NCI-H146 treated with DMSO at 0.1 percent for 48 hours (cell line): ENCODE measurements around the gene PKHD1.

ENCODE experiments used
- DNase-seq: peaks from one replicate; lab custom pipeline; 2025; ENCODE audit not compliant: unreplicated experiment; lab: John Stamatoyannopoulos, UW

PKHD1 gene

DNA sequence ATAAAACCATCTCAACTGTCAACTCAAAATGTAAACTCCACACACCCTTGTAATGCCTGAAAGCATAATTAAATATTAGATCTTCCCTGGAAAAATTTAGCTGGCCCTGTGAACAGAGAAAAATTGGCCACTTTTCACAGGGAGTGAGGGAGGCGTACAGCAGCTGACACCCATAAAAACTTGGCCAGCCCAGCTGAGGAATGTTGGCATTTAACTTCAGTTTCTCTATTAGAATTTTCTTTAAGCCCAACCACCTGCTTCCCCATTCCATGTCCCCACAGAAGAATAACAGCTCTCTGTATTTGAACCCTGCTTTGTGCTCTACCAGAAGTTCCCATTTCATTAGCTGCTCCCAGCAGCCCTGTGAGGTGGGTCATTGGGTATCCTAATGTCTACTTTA lies 41.0 kb downstream of the PKHD1 start:
- DNase-seq, result no peak

DNA sequence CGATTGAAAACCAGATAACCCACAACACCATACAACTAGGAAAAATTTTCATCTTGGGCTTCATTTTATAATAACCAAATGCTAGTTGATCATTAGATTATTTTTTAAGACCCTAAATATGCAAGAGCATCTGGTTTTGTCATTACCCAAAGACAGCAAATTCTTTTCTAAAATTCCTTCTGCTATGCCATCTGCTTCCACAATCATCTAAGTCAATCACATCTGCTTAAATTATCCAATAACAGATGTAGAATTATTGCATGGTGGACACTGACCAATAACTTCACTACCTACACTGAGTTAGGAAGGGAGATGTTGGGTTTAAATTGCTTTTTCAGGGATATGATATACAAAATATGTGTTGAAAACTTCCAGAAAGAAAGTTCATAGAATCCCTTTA lies 41.9 kb downstream of the PKHD1 start:
- DNase-seq, result no peak

DNA sequence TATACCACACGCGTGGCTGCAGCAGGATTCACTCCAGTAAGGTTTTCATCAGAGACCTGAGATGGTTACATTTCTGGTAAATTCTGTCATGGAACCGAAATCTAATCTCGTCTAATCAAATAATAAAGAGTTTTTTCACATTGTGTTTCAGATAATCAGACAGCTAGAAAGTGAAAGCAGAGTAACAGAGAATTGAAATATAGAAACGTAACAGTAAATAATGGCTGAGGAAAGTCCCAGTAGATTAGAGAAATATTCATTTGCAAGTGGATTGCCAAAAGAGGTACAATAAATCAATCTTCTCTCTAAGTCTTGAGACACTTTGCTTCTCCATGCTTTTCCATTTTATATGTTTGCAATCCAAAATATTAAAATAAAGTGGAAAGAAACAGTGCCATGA lies 42.4 kb downstream of the PKHD1 start:
- DNase-seq, result no peak

DNA sequence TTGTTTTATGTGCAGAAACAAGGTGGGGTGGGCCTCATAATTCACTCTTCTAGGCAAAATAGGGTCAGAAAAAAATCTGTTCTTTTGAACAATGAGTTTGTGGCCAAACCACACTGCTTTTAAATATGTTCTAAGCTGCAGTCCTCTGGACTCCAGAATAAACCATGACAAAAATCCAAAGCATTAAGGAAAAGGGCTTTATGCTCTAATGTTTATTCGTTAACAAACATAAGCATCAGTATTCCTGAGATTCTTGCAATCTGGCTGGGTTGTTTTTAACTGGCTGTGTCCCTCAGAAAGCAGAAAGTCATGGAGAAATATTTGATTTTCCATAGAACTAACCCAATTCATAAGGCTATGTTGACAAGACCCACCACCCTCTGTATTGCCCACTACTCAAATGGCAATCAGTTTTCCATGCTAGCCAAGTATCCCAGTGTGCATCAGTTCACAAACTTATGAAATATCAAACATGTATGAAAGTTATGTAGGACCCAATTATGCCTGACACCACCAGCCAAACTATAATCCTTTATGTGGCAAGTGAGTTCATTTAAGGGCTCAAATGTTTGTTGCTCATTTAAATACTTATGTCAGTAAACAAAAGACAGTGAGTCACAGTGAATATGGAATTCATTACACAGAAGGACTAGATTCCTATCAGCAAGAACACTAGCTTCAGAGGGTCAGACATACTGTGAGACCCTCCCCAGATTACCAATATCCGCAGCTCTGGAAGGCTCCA lies 45.1 kb downstream of the PKHD1 start:
- DNase-seq, result no peak

DNA sequence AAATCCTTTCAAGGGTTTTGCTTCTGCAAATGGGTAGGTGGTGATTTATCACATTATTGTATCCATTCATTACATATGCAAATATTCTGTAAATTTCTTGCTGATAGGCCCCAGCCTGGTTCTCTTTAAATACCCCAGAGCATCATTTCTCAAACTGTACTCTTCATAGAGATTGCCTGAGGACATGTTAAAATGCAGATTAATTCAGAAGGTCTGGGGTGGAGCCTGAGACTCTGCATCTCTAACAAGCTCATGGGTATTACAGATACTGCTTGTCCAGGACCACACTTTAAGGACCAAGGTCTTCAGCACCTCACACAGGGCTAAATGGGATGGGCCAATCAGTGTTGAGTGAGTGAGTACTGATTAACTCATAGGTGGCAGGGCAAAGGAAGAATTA lies 46.3 kb downstream of the PKHD1 start:
- no peak for DNase-seq

DNA sequence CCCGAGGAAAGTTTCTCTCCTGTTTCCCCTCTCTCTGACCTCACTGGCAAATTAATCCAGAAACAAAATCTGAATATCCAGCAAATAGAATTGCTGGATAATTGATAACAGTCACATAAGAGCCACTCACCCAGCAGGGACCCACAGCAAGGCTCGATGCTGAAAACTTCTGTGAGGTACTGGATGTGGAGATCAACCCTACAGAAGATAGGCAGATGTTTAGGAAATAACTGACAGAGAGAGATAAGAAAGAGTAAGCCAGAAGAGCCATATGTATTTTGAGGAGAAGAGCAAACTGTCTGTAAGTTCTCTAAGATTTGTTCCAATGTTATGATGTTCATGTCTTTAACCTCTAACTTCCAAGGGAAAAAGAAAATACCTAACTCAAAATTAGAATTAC lies 59.7 kb downstream of the PKHD1 start:
- no peak for DNase-seq

DNA sequence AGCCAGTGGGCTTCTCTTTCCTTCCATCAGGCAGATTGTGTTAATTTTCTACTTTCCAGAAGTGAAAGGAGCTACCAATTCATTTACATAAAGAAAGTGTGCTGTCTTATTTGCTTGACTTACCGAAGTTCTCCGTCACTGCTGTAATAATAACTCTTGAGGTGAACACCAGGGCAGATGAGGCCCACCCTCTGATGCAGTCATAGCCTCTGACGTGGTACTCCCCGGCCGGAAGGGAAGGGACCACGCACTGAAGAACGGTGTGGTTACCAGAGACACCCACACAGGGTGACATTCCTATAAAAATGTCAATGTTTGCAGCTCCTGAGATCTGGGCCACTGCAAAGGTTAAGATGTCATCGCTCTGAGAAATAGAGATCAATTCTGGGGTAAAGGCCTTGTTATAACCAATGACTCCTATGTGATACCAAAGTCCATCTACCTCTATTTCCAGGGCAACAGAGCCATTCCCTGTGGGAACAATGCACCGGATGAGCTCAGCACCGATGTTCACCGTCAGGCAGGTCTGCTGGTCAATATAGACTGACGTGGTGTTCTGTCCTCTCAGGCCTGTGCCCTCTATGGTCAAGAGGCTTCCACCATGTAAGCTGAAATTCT lies 62.9 kb downstream of the PKHD1 start:
- no peak for DNase-seq

DNA sequence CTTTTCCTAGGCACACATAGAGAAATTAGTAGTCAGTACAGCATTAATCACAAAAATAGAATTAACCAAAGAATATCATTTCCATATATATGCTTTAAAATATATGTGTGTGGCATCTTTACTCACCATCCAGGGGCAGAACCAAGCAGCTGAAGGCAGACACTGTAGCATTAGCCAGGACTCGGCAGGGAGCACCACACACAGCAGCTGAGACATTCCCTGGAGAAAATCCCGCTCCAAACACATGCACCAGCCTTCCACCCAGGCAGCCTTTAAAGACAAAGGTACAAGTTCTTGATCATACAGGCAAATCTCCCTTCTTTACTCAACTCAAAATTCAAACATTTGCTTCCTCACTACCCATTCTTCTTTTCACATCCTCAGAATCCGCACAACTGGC lies 64.7 kb downstream of the PKHD1 start:
- DNase-seq, result no peak

DNA sequence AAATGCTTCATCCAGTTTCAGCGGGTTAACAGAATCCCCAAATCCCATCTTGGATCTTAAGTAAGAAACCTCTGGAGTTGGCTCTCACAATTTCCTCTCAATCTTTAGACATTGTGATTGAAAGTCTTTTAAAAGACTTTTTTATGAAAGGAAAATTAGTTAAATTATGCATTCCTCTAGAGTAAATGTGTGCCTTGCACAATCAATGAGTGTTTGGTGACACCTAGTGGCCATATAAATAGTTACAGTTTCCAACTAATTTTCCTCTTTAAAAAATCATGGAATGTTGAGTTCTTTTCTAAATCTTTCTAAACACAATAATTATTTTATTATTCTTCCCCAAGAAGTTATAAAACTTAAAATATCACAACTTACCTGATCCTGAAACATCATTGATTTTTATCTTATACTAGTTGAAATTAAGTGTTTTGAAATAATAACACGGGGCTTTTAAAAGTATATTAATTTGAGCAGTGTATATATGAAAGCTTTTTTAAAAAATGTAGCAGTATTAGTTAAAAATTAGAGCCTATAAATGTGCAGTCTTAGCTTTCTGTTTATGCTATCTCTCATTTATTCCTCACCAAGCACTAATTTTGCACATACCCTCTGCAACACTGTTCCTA lies 66.4 kb downstream of the PKHD1 start:
- DNase-seq, result peak; percentile 1

DNA sequence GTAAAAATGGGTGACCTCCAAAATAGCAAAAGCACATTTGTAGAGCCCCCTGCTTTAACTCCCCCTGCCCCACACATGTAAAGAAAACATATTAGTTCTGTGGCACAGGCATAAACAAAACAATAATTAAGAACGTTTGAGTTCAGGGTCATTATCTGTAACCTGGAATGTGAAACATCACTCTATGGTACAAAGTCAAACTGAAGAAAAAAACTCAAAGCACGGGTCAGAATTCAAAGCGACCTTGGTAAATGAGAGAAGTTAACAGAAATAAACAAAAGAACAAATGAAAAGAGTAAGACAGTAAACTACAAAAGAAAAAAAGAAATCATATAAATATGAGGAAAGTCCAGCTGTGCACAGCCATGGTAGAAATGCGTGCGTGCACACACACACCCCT lies 67.5 kb downstream of the PKHD1 start:
- no peak for DNase-seq

DNA sequence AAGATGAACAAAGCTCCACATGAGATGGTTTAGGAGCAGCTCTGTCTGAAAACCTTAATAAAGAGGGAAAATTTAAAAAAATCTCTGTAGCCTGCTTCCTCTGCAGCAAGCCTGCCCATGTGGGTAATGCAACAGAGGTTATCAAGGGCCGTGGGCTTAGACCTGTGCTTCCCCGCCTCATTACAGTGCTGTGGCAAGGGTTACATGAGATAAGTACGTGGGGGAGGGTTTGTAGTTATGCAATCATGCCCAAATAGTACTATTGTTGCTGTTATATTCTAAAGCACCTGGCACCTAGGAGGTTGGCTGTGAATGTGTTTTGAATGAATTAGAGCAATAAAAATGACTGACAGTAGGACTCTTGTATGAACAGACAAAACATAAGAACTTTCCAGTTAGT lies 68.3 kb downstream of the PKHD1 start:
- no peak for DNase-seq

DNA sequence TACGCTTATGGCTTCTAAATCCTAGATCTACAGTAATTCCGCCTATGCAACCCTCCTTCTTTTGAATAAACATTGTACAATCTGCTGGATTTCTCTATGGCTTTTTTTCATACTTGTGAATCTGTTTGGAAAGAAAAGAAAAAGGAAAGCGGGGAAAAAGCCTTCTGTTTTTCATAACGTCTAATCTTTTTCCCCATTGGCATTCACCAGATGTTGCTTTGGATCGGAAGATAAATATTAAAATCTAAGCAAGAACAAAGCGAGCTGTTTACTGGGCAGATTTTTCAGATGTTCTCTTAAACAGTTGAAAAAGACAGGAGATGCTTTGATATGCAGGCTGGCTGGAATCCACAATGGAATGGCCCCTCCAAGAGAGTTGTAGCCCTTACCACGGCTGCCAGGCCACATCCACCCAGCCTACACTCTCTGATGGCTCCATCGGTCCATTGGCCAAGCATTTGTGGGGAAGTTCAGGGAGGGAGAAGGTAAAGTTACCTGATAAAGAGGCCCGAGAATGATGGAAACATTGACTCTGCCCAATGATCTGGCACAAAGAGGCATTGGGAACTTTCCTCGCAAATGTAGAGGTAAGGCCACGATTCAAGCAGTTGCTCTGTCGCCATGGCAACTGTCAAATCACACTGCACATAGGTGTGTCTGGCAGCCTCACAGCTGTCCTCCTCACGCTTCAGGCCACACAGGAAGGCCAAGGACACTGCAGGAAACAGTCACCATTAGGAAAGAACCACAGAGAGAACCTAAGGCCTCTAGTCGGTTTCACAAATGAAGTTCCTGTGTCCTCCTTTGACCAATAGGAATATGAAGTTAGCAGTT lies 70.3 kb downstream of the PKHD1 start:
- DNase-seq, result no peak

DNA sequence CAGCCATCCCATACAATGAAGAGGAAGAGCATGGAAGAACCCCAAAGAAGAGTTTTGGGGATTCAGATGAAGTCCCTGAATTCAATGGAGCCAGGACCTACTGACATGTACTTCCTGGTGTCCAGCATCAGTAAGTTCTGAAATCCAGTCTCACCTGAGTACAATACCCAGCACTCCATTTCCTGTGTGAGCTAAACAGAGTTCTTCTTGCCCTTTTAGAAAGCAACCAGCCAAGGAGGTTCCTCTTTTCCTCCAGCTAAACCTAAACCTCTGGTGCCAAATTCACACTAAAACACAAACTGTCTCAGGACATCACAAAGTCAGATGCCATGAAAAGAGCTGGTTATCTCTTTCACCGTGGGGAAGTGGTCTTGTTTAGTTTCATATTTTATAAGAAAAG lies 71.5 kb downstream of the PKHD1 start:
- no peak for DNase-seq

DNA sequence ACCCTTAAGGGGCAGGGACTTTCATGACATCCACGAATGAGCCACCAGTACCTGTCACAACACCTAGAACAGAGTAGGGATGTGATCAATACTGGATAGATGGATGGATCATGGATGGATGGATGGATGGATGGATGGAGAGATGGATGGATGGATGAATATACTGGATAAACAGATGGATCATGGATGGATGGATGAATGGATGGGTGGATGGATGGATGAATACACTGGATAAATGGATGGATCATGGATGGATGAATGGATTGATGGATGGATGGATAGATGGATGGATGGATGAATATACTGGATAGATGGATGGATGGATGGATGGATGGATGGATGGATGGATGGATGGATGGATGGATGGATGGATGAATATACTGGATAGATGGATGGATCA lies 73.0 kb downstream of the PKHD1 start:
- no peak for DNase-seq

DNA sequence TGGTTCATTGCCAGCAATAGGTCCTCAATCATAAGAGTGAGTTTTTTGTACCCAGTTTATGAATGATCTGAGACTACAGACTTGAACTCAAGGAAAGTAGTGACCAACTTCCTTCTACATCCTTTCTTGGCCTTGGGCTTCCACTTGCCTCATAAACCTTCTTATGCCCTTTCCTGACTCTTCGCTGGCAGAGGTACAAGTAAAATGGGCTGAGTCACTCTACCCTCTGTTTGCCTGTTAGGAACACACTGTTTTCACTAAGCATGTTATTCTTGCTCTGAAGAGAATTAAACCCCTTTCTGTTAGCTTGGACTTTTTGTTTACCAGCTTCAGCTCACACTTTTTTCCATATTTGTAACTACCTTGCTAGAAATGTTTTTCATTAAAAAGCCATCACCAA lies 74.4 kb downstream of the PKHD1 start:
- DNase-seq, result no peak

DNA sequence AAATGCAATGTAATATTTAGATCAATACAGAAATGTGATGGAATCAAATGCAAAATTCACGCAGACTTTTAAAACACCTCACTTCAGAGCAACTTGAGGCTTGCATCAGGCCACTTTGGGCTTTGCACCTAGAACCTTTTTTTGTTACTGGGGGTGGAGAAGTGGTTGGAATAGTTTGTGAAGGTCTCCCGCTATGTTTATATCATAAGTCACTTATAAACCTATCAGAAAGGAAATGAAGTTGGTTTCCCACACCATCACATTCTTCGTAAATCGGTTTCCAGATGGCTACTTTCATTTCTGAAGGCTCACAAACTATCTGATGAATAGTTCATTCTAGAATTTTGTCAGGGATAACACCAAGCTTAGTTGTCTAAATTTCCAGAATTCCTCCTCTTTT lies 74.8 kb downstream of the PKHD1 start:
- no peak for DNase-seq

DNA sequence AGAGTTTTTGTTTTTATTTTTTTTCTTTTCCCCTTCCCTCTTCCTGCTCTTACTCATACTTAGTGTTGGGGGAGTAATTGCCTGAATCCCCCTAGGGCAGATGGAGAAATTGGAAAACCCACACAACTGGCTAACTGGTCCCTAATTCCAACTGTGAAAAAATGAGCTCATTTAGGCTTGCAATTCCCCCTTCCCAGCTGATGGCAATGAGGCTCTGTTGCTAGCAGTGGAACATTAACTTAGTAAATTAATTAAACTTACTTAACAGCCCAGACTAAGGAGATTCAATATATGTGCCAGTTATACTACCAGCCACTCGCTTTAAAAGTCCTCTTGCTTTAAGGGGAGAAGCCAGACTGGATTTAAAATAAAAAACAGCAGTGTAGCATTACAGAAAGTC lies 76.6 kb downstream of the PKHD1 start:
- DNase-seq, result no peak

DNA sequence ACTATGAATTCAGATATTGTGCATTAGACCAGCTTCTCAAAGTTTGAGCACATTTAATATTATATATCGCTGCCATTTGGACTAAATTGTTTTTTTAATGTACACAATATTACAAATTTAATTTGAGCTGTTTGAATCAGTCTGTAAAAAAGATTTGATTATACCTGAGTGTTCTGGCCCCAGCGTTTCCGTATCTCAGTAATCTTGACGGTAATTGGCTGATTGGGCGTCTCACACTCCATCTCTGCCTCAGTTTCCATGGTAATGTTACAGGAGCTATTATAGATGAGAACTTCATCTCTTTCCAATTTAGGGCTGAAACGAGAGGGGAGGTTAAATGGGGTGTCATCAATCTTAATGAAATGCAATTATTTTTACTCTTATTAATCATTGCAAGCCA lies 77.3 kb downstream of the PKHD1 start:
- no peak for DNase-seq

DNA sequence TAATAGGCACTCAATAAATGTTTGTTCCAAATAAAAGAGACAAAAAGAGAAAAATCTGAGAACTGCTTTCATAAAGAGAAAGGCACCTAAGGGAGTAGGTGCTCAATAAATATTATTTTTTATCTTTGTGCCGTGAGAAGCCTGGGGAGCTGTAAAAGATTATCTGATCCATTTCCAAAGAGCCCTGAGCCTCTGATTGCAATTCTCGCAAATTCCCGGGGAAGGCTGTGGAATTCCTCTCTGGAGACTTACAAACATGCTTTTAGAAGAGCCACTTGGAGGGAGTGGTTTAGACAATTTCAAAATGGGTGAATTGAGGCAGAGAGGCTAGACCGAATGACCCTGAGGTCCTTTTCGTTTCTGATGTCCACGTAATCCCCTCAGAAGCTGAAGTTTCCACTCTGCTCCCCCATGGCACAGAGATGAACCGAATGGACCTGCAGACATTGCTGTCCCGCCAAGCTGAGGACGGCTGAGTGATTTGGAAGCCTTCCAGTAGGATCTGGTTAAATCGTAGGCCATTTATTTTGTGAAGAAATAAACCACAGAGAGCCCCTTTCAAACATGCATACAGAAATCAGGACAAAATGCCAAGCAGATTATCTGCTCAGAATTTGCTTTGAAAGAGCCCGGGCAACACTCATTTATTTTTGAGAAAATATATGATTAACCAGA lies 77.8 kb downstream of the PKHD1 start:
- DNase-seq, result no peak

DNA sequence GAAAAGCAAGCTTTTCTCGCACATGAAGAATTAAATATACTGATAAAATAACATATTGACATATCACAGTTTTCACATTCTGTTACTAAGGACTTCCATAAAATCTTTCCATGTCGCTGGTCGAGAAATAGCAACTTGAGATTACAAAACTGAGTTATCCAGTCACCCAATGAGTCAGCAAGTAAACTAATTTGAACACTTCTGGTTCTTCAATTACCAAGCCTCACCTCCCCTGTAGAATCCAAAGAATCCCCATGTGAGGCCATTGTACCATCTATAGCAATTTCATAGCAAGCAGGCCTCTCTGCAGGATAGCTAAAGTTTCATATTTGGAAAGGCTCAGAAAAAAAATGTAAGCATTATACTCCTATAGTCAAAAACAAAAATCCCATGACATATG lies 87.3 kb downstream of the PKHD1 start:
- no peak for DNase-seq

DNA sequence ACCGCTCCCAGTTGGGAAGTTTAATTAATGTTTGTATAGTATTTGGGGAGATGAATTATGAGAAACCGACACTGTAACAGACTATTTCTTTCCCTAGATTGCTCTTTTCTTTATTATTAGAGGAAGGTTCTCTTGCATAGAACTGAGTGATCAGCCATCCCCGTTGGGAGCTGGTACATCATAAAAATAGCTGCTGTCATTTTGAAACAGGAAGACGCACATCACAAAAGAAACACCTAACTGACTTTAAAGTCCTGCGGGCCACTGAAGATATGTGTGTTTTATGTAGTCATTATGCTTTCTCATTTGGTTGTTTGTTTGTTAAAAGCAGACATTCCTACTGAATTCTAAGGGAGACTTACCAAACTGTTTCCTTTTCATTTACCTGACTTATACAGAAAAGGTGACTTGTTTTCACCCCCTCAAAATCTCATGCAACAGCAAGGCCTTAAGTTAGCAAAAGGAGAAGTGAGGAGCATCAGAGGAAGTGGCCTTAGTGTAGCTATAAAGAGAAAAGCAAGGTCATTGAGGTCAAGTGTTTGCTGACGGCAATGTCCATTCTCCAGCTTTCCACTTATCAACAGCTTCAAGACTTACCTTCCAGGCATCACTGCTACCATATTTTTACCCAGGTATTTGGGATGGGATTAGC lies 91.0 kb downstream of the PKHD1 start:
- DNase-seq, result no peak
